Mesendoderm (in vitro differentiated cells): ENCODE data around the gene RDX.
"Not testable (repeated sequence)": the region's sequence is repeated elsewhere in the genome, so short reads cannot be mapped to it uniquely, and the experiment has no call there.

Experiments
- DNase-seq: peaks from one replicate; pipeline ENCODE4 v3.0.0; 2013
- H2AK5ac ChIP-seq: 2 replicates; pipeline ENCODE4 v1.6.1; 2013; ENCODE audit warnings: low read length, inconsistent platforms
- H2BK120ac ChIP-seq: 2 replicates; pipeline ENCODE4 v1.6.1; 2013; ENCODE audit warnings: low read depth, mild to moderate bottlenecking, low read length, moderate library complexity, mixed read lengths
- H2BK15ac ChIP-seq: replicated peaks from 2 replicates; pipeline ENCODE4 v1.6.1; 2013; ENCODE audit warnings: low read depth, mild to moderate bottlenecking, moderate library complexity
- H2BK5ac ChIP-seq: 2 replicates; pipeline ENCODE4 v1.6.1; 2013; ENCODE audit warnings: low read length, inconsistent platforms
- H3K18ac ChIP-seq: 2 replicates; pipeline ENCODE4 v1.6.1; 2013; ENCODE audit warnings: mild to moderate bottlenecking, low read length, mixed read lengths
- H3K23ac ChIP-seq: one replicate; pipeline ENCODE4 v1.6.1; 2013; ENCODE audit warnings: low read length
- H3K27ac ChIP-seq: 2 replicates; pipeline ENCODE4 v1.5.1; 2013; ENCODE audit warnings: low read depth, mild to moderate bottlenecking, inconsistent platforms, low read length, moderate library complexity
- H3K27me3 ChIP-seq: 2 replicates; pipeline ENCODE4 v1.6.1; 2013; ENCODE audit warnings: low read length, control low read depth, mild to moderate bottlenecking, inconsistent platforms; ENCODE audit not compliant: insufficient read depth, poor library complexity
- H3K36me3 ChIP-seq: 2 replicates; pipeline ENCODE4 v1.6.1; 2013; ENCODE audit warnings: low read length, inconsistent platforms; ENCODE audit not compliant: control insufficient read depth, insufficient read depth
- H3K4ac ChIP-seq: one replicate; pipeline ENCODE4 v1.6.1; 2013; ENCODE audit warnings: low read depth, mild to moderate bottlenecking, low read length, moderate library complexity
- H3K4me1 ChIP-seq: 2 replicates; pipeline ENCODE4 v1.6.1; 2013; ENCODE audit warnings: low read depth, low read length, inconsistent platforms; ENCODE audit not compliant: control insufficient read depth
- H3K4me2 ChIP-seq: 2 replicates; pipeline ENCODE4 v1.6.1; 2013; ENCODE audit warnings: low read length
- H3K4me3 ChIP-seq: 2 replicates; pipeline ENCODE4 v1.5.1; 2013; ENCODE audit warnings: mild to moderate bottlenecking, low read length
- H3K56ac ChIP-seq: one replicate; pipeline ENCODE4 v1.6.1; 2013; ENCODE audit warnings: low read length
- H3K79me1 ChIP-seq: 2 replicates; pipeline ENCODE4 v1.6.1; 2013; ENCODE audit warnings: low read length, inconsistent platforms
- H3K79me2 ChIP-seq: 2 replicates; pipeline ENCODE4 v1.6.1; 2013; ENCODE audit warnings: mild to moderate bottlenecking, low read length; ENCODE audit not compliant: control insufficient read depth, insufficient read depth
- H3K9ac ChIP-seq: 2 replicates; pipeline ENCODE4 v1.6.1; 2013; ENCODE audit warnings: low read length, inconsistent platforms
- H4K5ac ChIP-seq: one replicate; pipeline ENCODE4 v1.6.1; 2013; ENCODE audit warnings: low read length
- H4K8ac ChIP-seq: one replicate; pipeline ENCODE4 v1.6.1; 2013; ENCODE audit warnings: low read depth, mild to moderate bottlenecking, control low read depth, low read length, moderate library complexity
- WGBS: extraction: QIAGEN DNeasy Blood & Tissue Kit; methylation state at CpG from one replicate; pipeline ENCODE4 v1.1.7; 2013; ENCODE audit warnings: low lambda C conversion rate, missing lambda C conversion rate; ENCODE audit not compliant: insufficient coverage; ENCODE audit errors: extremely low coverage; 5-methylcytosine and 5-hydroxymethylcytosine counted together

Gene RDX

DNA sequence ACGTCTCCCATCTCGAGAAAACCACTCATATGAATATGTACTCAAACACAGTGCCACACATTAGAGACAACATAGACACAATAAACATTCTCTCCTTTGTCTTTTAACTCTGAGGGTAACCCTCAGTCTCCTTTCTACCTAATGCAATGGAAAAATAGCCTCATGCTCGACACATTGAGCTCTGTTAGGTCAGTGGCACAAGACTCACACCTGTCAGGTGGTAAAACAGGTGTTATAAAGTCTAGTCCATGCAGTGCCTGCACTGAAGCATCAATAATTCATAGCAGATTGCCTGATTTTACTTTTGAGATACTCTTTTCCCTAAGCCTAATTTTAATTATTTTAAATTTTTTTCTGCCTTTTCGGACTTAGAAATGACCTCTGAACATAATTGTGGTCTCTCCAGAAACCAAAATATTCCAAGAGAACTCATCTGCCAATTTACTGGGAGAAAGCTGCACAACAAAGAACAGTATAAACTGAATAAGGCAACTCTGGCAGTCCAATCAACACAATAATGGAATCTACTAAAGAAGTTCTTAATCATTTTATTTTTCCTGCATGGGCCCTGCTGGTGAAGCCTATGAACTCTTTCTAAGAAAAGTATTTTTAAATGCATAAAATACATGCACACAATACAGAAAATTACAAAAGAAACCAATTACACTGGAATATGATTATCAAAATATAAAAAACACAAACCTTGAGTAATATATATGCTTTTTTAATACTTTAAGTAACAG, 9.9 kb downstream of the RDX start:
- Histone ChIP-seq H3K4ac (no peak overlapping the region), H2AK5ac (no peak overlapping the region), H2BK15ac (no peak overlapping the region), H3K23ac (no peak overlapping the region), H3K18ac (no peak overlapping the region), H3K4me3 (no peak overlapping the region), H2BK120ac (no peak overlapping the region), H3K56ac (no peak overlapping the region), H3K9ac (no peak overlapping the region), H2BK5ac (no peak overlapping the region), H4K5ac (no peak overlapping the region), H3K4me2 (no peak overlapping the region), H3K27me3 (no peaks in the 10 kb centered on the region), H3K27ac (no peak overlapping the region), H3K79me2 (peaks cover 59% of the 10 kb centered on the region), H3K4me1 (no peaks in the 10 kb centered on the region), H3K36me3 (no peaks in the 10 kb centered on the region), H4K8ac (no peak overlapping the region), H3K79me1 (no peaks in the 10 kb centered on the region)
- WGBS, result no CpG with 5 or more reads among the region's 4 CpGs
- no peak for DNase-seq

DNA sequence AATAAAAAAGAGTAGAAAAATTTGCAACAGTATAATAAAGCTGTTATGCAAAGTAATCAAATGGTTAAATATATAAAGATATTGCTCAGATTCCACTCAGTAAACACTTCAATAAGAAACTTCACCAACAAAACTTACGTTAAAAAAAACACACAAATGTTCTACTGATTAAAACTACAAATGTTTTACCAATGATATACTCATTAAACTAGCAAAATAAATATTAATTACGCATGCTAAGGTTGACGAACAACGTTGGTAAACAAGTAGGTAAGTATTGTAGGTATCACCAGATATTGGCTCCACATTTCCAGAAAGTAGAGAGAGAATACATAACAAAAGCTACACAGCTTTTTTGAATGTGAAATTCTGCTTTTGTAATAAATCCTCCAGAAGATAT, 12.6 kb downstream of the RDX start:
- H2AK5ac ChIP-seq, result no peak overlapping the region
- H3K4me3 ChIP-seq, result no peak overlapping the region
- H4K5ac ChIP-seq, result no peak overlapping the region
- H4K8ac ChIP-seq, result no peak overlapping the region
- 100% methylated on average over 1 of the region's 4 CpGs for WGBS
- DNase-seq, result no peak
- H2BK5ac ChIP-seq, result no peak overlapping the region
- no peak overlapping the region for H3K56ac ChIP-seq
- no peaks in the 10 kb centered on the region for H3K79me1 ChIP-seq
- H3K23ac ChIP-seq, result no peak overlapping the region
- H3K27me3 ChIP-seq, result no peaks in the 10 kb centered on the region
- no peak overlapping the region for H3K4me2 ChIP-seq
- H2BK120ac ChIP-seq, result no peak overlapping the region
- no peaks in the 10 kb centered on the region for H3K4me1 ChIP-seq
- H2BK15ac ChIP-seq, result no peak overlapping the region
- H3K9ac ChIP-seq, result no peak overlapping the region
- no peak overlapping the region for H3K27ac ChIP-seq
- H3K4ac ChIP-seq, result no peak overlapping the region
- peaks cover 49% of the 10 kb centered on the region for H3K79me2 ChIP-seq
- H3K18ac ChIP-seq, result no peak overlapping the region
- H3K36me3 ChIP-seq, result no peaks in the 10 kb centered on the region

DNA sequence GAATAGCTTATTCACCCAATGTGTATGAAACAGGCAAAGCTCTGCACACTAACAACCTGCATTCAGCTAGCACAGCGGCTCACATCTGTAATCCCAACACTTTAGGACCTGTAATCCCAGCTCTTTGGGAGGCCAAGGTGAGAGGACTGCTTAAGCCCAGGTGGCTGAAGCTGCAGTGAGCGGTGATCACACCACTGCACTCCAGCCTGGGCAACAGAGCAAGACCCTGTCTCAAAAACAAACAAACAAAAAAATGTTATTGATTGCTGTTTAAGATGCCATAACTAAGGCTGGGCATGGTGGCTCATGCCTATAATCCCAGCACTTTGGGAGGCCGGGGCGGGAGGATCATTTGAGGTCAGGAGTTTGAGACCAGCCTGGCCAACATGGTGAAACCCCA, 15.8 kb downstream of the RDX start:
- H4K8ac ChIP-seq, H4K5ac ChIP-seq, H2AK5ac ChIP-seq, H3K4me1 ChIP-seq, H2BK15ac ChIP-seq, H3K9ac ChIP-seq, H3K18ac ChIP-seq, H3K79me1 ChIP-seq, DNase-seq, H3K56ac ChIP-seq, H2BK5ac ChIP-seq, H3K4ac ChIP-seq, H3K27ac ChIP-seq, H3K27me3 ChIP-seq, H3K4me3 ChIP-seq, H2BK120ac ChIP-seq, H3K36me3 ChIP-seq, H3K23ac ChIP-seq, H3K4me2 ChIP-seq: not testable (repeated sequence)
- no CpG with 5 or more reads among the region's 4 CpGs for whole genome bisulfite sequencing
- peaks cover 29% of the 10 kb centered on the region for H3K79me2 ChIP-seq

DNA sequence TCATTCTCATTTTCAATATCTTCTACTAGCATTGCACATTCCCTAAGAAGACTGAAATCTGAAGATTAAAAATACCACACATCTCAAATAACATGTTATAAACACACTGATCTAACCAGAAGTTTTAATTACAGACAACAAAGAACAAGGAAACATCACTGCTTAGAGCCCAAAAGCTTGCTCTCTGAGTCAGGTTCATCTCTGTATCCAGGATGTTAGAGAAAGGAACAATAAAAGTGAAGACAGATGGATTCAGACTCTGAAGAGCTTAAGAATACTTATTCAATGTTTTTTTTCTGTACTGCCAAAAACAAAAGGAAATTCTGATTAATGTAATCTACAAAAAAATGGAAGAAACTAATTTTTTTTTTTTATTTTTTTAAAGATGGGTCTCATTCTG, 16.5 kb downstream of the RDX start:
- no peak overlapping the region for H2AK5ac ChIP-seq
- no peak overlapping the region for H2BK5ac ChIP-seq
- no peaks in the 10 kb centered on the region for H3K36me3 ChIP-seq
- H3K79me1 ChIP-seq, result no peaks in the 10 kb centered on the region
- H3K23ac ChIP-seq, result no peak overlapping the region
- no peaks in the 10 kb centered on the region for H3K27me3 ChIP-seq
- H3K18ac ChIP-seq, result no peak overlapping the region
- H4K5ac ChIP-seq, result no peak overlapping the region
- no peaks in the 10 kb centered on the region for H3K4me1 ChIP-seq
- no peak overlapping the region for H4K8ac ChIP-seq
- no peak overlapping the region for H3K4me3 ChIP-seq
- DNase-seq, result no peak
- no peak overlapping the region for H3K56ac ChIP-seq
- no peak overlapping the region for H3K27ac ChIP-seq
- no peak overlapping the region for H2BK15ac ChIP-seq
- no peak overlapping the region for H2BK120ac ChIP-seq
- H3K4ac ChIP-seq, result no peak overlapping the region
- H3K9ac ChIP-seq, result no peak overlapping the region
- peaks cover 23% of the 10 kb centered on the region for H3K79me2 ChIP-seq
- no peak overlapping the region for H3K4me2 ChIP-seq

DNA sequence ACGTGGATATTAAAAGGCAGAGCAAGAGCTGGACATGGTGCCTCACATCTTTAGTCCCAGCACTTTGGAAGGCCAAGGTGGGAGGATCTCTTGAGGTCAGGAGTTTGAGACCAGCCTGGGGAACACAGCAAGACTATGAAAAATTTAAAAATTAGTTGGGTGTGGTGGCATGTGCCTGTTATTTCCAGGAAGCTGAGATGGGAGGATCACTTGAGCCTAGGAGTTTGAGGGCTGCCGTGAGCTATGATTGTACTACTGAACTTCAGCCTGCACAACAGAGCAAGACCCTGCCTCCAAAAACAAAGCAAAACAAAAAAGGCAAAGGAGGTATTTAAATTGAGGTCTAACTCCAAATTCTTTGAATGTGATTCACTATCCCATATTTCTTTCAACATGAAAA, 23.5 kb downstream of the RDX start:
- Histone ChIP-seq H2BK15ac (no peak overlapping the region), H3K23ac (no peak overlapping the region), H3K18ac (no peak overlapping the region), H2BK120ac (no peak overlapping the region), H3K9ac (no peak overlapping the region), H3K27ac (no peak overlapping the region), H3K27me3 (no peaks in the 10 kb centered on the region), H2AK5ac (no peak overlapping the region), H3K4me3 (no peak overlapping the region), H2BK5ac (no peak overlapping the region), H3K79me2 (peaks cover 18% of the 10 kb centered on the region), H3K4me1 (no peaks in the 10 kb centered on the region), H3K4me2 (no peak overlapping the region), H3K36me3 (peaks cover 2% of the 10 kb centered on the region), H3K79me1 (peaks cover 15% of the 10 kb centered on the region), H4K8ac (no peak overlapping the region), H3K4ac (no peak overlapping the region), H3K56ac (no peak overlapping the region), H4K5ac (no peak overlapping the region)
- no peak for DNase-seq
- WGBS, result no CpG with 5 or more reads among the region's 2 CpGs

DNA sequence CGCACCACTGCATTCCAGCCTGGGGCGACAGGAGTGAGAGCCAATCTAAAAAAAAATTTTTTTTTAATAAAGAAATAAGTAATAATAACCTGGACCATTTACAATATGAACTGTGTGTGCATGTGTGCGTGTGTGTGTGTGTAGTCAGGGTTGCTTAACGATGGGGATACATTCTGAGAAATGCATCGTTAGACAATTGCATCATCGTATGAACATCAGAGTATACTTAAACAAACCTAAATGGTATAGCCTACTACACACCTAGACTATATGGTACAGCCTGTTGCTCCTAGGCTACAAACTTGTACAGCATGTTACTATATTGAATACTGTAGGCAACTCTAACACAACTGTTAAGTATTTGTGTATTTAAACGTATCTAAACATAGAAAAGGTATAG, 26.4 kb downstream of the RDX start:
- no peak overlapping the region for H4K5ac ChIP-seq
- no peak overlapping the region for H3K4ac ChIP-seq
- no peak overlapping the region for H2AK5ac ChIP-seq
- H3K18ac ChIP-seq, result no peak overlapping the region
- H3K23ac ChIP-seq, result no peak overlapping the region
- no peaks in the 10 kb centered on the region for H3K27me3 ChIP-seq
- no peak overlapping the region for H3K56ac ChIP-seq
- no peak overlapping the region for H2BK120ac ChIP-seq
- peaks cover 22% of the 10 kb centered on the region for H3K79me2 ChIP-seq
- no CpG with 5 or more reads among the region's 7 CpGs for WGBS
- H3K4me1 ChIP-seq, result no peaks in the 10 kb centered on the region
- no peak for DNase-seq
- no peak overlapping the region for H3K9ac ChIP-seq
- H2BK5ac ChIP-seq, result no peak overlapping the region
- no peak overlapping the region for H3K4me2 ChIP-seq
- peaks cover 16% of the 10 kb centered on the region for H3K79me1 ChIP-seq
- H3K36me3 ChIP-seq, result peaks cover 2% of the 10 kb centered on the region
- no peak overlapping the region for H3K27ac ChIP-seq
- no peak overlapping the region for H4K8ac ChIP-seq
- H3K4me3 ChIP-seq, result no peak overlapping the region
- no peak overlapping the region for H2BK15ac ChIP-seq
